GM23338 (cell line): ENCODE measurements around the gene MYOZ2. TPM values are rescaled to one million over a fixed set of nuclear protein-coding genes. Genes with fewer than 3 reads are reported as not detected.

Experiments
- ATAC-seq: fragments of 200-7000 bp; cut with Tn5 transposase; 3 replicates; pipeline ENCODE4 v1.9.1; 2020
- DNase-seq: peaks from one replicate; pipeline ENCODE4 v3.0.0-alpha.2; 2015; ENCODE audit warnings: low spot score
- H2AFZ ChIP-seq: fragments of 200-600 bp; sonication (generic); 2 replicates; pipeline ENCODE4 v1.8.0; 2016; ENCODE audit warnings: antibody characterized with exemption, mild to moderate bottlenecking, moderate library complexity
- H3F3A ChIP-seq: fragments of 200-600 bp; sonication (generic); replicated peaks from 2 replicates; pipeline ENCODE4 v1.8.0; 2017; ENCODE audit warnings: antibody characterized with exemption, mixed run types, low read depth
- H3K27ac ChIP-seq: fragments of 200-600 bp; sonication (generic); 2 replicates; pipeline ENCODE4 v1.6.1; 2016; ENCODE audit warnings: low read depth
- H3K27me3 ChIP-seq: fragments of 200-600 bp; sonication (generic); 2 replicates; pipeline ENCODE4 v1.8.0; 2016; ENCODE audit warnings: mild to moderate bottlenecking, mixed run types, moderate library complexity; ENCODE audit not compliant: insufficient read depth
- H3K36me3 ChIP-seq: fragments of 200-600 bp; sonication (generic); 2 replicates; pipeline ENCODE4 v1.8.0; 2016; ENCODE audit warnings: mild to moderate bottlenecking; ENCODE audit not compliant: insufficient read depth
- H3K4me1 ChIP-seq: fragments of 200-600 bp; sonication (generic); 2 replicates; pipeline ENCODE4 v1.8.0; 2016; ENCODE audit warnings: mild to moderate bottlenecking, moderate library complexity; ENCODE audit not compliant: insufficient read depth
- H3K4me2 ChIP-seq: fragments of 200-600 bp; sonication (generic); 2 replicates; pipeline ENCODE4 v1.7.1; 2017; ENCODE audit warnings: mixed run types
- H3K4me3 ChIP-seq: fragments of 200-600 bp; sonication (generic); 2 replicates; pipeline ENCODE4 v1.6.1; 2016; ENCODE audit warnings: mixed run types
- H3K79me2 ChIP-seq: fragments of 200-600 bp; sonication (generic); replicated peaks from 2 replicates; pipeline ENCODE4 v1.8.0; 2017; ENCODE audit warnings: mild to moderate bottlenecking; ENCODE audit not compliant: insufficient read depth
- H3K9me2 ChIP-seq: fragments of 200-600 bp; sonication (generic); 2 replicates; pipeline ENCODE4 v1.8.0; 2017; ENCODE audit not compliant: insufficient read depth
- H4K20me1 ChIP-seq: fragments of 200-600 bp; sonication (generic); replicated peaks from 2 replicates; pipeline ENCODE4 v1.8.0; 2017; ENCODE audit warnings: mild to moderate bottlenecking; ENCODE audit not compliant: insufficient read depth
- H3K27ac Mint-ChIP-seq: 2 replicates; pipeline ENCODE4 v1.8.0; 2020; ENCODE audit warnings: inconsistent platforms, mild to moderate bottlenecking, moderate library complexity, mixed read lengths
- H3K27me3 Mint-ChIP-seq: 3 replicates; pipeline ENCODE4 v1.8.0; 2022; ENCODE audit warnings: low read depth, mild to moderate bottlenecking, moderate library complexity, mixed read lengths, inconsistent platforms; ENCODE audit not compliant: insufficient read depth, poor library complexity
- H3K36me3 Mint-ChIP-seq: 3 replicates; pipeline ENCODE4 v1.8.0; 2021; ENCODE audit warnings: low read depth, mild to moderate bottlenecking, inconsistent platforms, moderate library complexity, mixed read lengths
- H3K4me1 Mint-ChIP-seq: 3 replicates; pipeline ENCODE4 v1.8.0; 2020; ENCODE audit warnings: mild to moderate bottlenecking, inconsistent platforms, mixed read lengths
- H3K4me3 Mint-ChIP-seq: 3 replicates; pipeline ENCODE4 v1.8.0; 2021; ENCODE audit warnings: moderate library complexity, mild to moderate bottlenecking, inconsistent platforms, mixed read lengths
- H3K9me3 Mint-ChIP-seq: 3 replicates; pipeline ENCODE4 v1.8.0; 2020; ENCODE audit warnings: moderate library complexity, mild to moderate bottlenecking, inconsistent platforms, mixed read lengths
- CREB1 ChIP-seq: fragments of 250-450 bp; sonication (Bioruptor Pico); IDR thresholded peaks from 2 replicates; pipeline ENCODE4 v1.5.0; 2020; ENCODE audit warnings: low read depth, mild to moderate bottlenecking, moderate library complexity
- EZH2phosphoT487 ChIP-seq: fragments of 200-600 bp; sonication (generic); IDR thresholded peaks from one replicate; pipeline ENCODE4 v1.8.1; 2018; ENCODE audit warnings: antibody characterized with exemption; ENCODE audit not compliant: unreplicated experiment
- JUNB ChIP-seq: IDR thresholded peaks from one replicate; pipeline ENCODE4 v1.6.1; 2016; ENCODE audit warnings: antibody characterized with exemption; ENCODE audit not compliant: unreplicated experiment
- NANOG ChIP-seq: IDR thresholded peaks from 2 replicates; pipeline ENCODE4 v1.6.1; 2016; ENCODE audit warnings: antibody characterized with exemption, borderline replicate concordance
- POLR2AphosphoS5 ChIP-seq: IDR thresholded peaks from 2 replicates; pipeline ENCODE4 v1.6.1; 2016; ENCODE audit warnings: antibody characterized with exemption, low read depth
- ZNF114 ChIP-seq: fragments of 250-450 bp; sonication (Bioruptor Pico); IDR thresholded peaks from 2 replicates; pipeline ENCODE4 v1.5.0; 2020; ENCODE audit warnings: mild to moderate bottlenecking, moderate library complexity
- ZNF331 ChIP-seq: fragments of 250-450 bp; sonication (Bioruptor Pico); IDR thresholded peaks from 2 replicates; pipeline ENCODE4 v1.5.0; 2020; ENCODE audit warnings: low read depth, mild to moderate bottlenecking, moderate library complexity
- ZNF462 ChIP-seq: fragments of 250-450 bp; sonication (Bioruptor Pico); IDR thresholded peaks from 2 replicates; pipeline ENCODE4 v1.5.0; 2020; ENCODE audit warnings: mild to moderate bottlenecking, moderate library complexity
- polyA plus RNA-seq: library from polyadenylated mRNA; unstranded; fragments of >200 nt; fragmentation: Nextera tagmentation; extraction: Ambion mirVana; gene quantifications from 2 replicates; pipeline ENCODE4 v1.2.1, GENCODE V29; 2016
- total RNA-seq: library from RNA; depleted of rRNA; stranded (reverse); fragments of >200 nt; shearing (Covaris generic); gene quantifications from 2 replicates; pipeline ENCODE4 v1.2.3, GENCODE V29; 2014

MYOZ2 gene
- total and polyA plus RNA-seq, 2 experiments from 2014 or later = not detected

DNA sequence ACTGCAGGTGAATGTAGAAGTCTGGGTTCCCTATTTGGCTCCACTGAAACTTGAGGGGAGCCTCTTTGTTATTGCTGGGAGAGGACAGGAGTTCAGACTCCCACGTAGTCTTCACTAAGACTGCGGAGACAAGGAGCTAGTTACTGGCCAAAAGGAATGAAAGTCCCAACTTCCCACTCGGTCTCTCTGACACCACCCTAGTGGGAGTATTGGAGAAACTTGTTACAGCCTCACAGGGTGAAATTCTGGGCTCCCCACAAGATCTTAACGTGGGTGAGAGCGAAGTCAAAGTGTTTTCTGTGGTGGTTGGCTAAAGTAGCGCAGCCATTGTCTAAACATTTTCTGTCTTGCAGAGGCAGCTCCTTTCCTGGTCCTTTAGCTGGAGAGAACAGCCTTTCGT, 13.5 kb downstream of the MYOZ2 start:
- Histone ChIP-seq H3K36me3 (no peaks in the 10 kb centered on the region), H3F3A (no peaks in the 10 kb centered on the region), H3K27ac (no peak overlapping the region), H4K20me1 (no peaks in the 10 kb centered on the region), H3K4me2 (no peak overlapping the region), H3K9me2 (no peaks in the 10 kb centered on the region), H2AFZ (peak overlapping the region; percentile 87; the same call in 1 of the 2 replicates), H3K4me3 (no peak overlapping the region), H3K27me3 (no peaks in the 10 kb centered on the region), H3K4me1 (no peaks in the 10 kb centered on the region), H3K79me2 (no peaks in the 10 kb centered on the region)
- Mint-ChIP-seq H3K27ac (peak overlapping the region; percentile 68; the same call in 1 of the 2 replicates), H3K4me3 (no peak overlapping the region), H3K4me1 (no peaks in the 10 kb centered on the region; the same call in 2 of the 3 replicates), H3K27me3 (no peaks in the 10 kb centered on the region), H3K9me3 (no peaks in the 10 kb centered on the region), H3K36me3 (no peaks in the 10 kb centered on the region)
- DNase-seq (peak; percentile 16), ATAC-seq (peak; percentile 41)
- no peak for TF ChIP-seq NANOG
- no peak for TF ChIP-seq ZNF114 (CRISPR knock-in tag)
- TF ChIP-seq POLR2AphosphoS5 = no peak
- no peak for TF ChIP-seq CREB1 (CRISPR knock-in tag)
- no peak for TF ChIP-seq JUNB
- TF ChIP-seq ZNF462 (CRISPR knock-in tag) = no peak
- no peak for TF ChIP-seq ZNF331
- no peak for TF ChIP-seq EZH2phosphoT487
